PFSK-1 (cell line): ENCODE results near the gene APP.
A peak's percentile ranks its signal among the peaks of the same experiment; 100 is the strongest.

Experiments
- FOXP2 ChIP-seq: optimal IDR thresholded peaks from 2 replicates; pipeline ENCODE3; 2011; ENCODE audit warnings: borderline replicate concordance, control low read depth, inconsistent platforms; ENCODE audit not compliant: insufficient read depth; ENCODE audit errors: extremely low read length, extremely low read depth
- POLR2AphosphoS5 ChIP-seq: IDR thresholded peaks from 2 replicates; pipeline ENCODE4 v1.6.1; 2012; ENCODE audit warnings: low read depth, mild to moderate bottlenecking, control low read depth, low read length, moderate library complexity
- SIN3A ChIP-seq: IDR thresholded peaks from 2 replicates; pipeline ENCODE4 v1.6.1; 2012; ENCODE audit warnings: mild to moderate bottlenecking, low read length, moderate library complexity, borderline replicate concordance; ENCODE audit not compliant: insufficient read depth
- TAF1 ChIP-seq: IDR thresholded peaks from 2 replicates; pipeline ENCODE4 v1.6.1; 2012; ENCODE audit warnings: low read length, control low read depth, borderline replicate concordance; ENCODE audit not compliant: insufficient read depth
- TF ChIP-seq, protein P1 (sequence below), 2 experiments: IDR thresholded peaks; 2 replicates each; pipeline versions ENCODE4 v1.6.1 to v1.8.0; 2011 to 2012; ENCODE audit warnings: low read depth in 2 of 2, low read length in 2 of 2, control low read depth in 1 of 2, inconsistent platforms in 1 of 2, mild to moderate bottlenecking in 1 of 2, moderate library complexity in 1 of 2; ENCODE audit not compliant: insufficient read depth in 1 of 2

GRCh38 chr21:25898671-25899070 lies 271.9 kb downstream of the APP start:
- TF ChIP-seq SIN3A (no peak), POLR2AphosphoS5 (0 out of 2 replicates have a peak, but pooled peaks have one; percentile 33), FOXP2 (no peak), TAF1 (no peak)
- TF ChIP-seq, protein P1, sequence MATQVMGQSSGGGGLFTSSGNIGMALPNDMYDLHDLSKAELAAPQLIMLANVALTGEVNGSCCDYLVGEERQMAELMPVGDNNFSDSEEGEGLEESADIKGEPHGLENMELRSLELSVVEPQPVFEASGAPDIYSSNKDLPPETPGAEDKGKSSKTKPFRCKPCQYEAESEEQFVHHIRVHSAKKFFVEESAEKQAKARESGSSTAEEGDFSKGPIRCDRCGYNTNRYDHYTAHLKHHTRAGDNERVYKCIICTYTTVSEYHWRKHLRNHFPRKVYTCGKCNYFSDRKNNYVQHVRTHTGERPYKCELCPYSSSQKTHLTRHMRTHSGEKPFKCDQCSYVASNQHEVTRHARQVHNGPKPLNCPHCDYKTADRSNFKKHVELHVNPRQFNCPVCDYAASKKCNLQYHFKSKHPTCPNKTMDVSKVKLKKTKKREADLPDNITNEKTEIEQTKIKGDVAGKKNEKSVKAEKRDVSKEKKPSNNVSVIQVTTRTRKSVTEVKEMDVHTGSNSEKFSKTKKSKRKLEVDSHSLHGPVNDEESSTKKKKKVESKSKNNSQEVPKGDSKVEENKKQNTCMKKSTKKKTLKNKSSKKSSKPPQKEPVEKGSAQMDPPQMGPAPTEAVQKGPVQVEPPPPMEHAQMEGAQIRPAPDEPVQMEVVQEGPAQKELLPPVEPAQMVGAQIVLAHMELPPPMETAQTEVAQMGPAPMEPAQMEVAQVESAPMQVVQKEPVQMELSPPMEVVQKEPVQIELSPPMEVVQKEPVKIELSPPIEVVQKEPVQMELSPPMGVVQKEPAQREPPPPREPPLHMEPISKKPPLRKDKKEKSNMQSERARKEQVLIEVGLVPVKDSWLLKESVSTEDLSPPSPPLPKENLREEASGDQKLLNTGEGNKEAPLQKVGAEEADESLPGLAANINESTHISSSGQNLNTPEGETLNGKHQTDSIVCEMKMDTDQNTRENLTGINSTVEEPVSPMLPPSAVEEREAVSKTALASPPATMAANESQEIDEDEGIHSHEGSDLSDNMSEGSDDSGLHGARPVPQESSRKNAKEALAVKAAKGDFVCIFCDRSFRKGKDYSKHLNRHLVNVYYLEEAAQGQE (IDR thresholded peaks at IDR 0.05; ENCODE audit: insufficient read depth in 1 of 2, low read depth in 2 of 2, low read length in 2 of 2) = no peak
